Activated T-helper 1 cell treated with anti-CD3 and anti-CD28 coated beads, Interleukin-12 subunit alpha, Interleukin-12 subunit beta, Interleukin-2, Interleukin-4 antibody, amounts not matched to agents 30 ng/mL and 10 ng/mL and 1 ng/mL, durations not matched to agents 14 hours and 24 hours and 36 hours (primary cell): ENCODE data around the gene SP4. TPM values are rescaled to one million over a fixed set of nuclear protein-coding genes. Genes with fewer than 3 reads are reported as not detected.

Experiments
- DNase-seq: peaks from one replicate; pipeline ENCODE4 v3.0.0; 2021; ENCODE audit warnings: low spot score
- H3K27ac Mint-ChIP-seq: one replicate; pipeline ENCODE4 v1.8.0; 2021; ENCODE audit warnings: mild to moderate bottlenecking, mixed read lengths
- H3K27me3 Mint-ChIP-seq: one replicate; pipeline ENCODE4 v1.8.0; 2022; ENCODE audit warnings: mild to moderate bottlenecking, moderate library complexity, mixed read lengths; ENCODE audit not compliant: insufficient read depth
- H3K36me3 Mint-ChIP-seq: one replicate; pipeline ENCODE4 v1.8.0; 2021; ENCODE audit warnings: low read depth, mixed read lengths
- H3K4me1 Mint-ChIP-seq: one replicate; pipeline ENCODE4 v1.8.0; 2021; ENCODE audit warnings: low read depth, mixed read lengths
- H3K4me3 Mint-ChIP-seq: one replicate; pipeline ENCODE4 v1.8.0; 2021; ENCODE audit warnings: mild to moderate bottlenecking, moderate library complexity, mixed read lengths
- H3K9me3 Mint-ChIP-seq: one replicate; pipeline ENCODE4 v1.8.0; 2021; ENCODE audit warnings: mixed read lengths
- intact Hi-C: fragments of 100-400 bp; cut with micrococcal nuclease; formaldehyde crosslinking; loops from one replicate; pipeline ENCODE4 v1.15.1; 2024
- total RNA-seq: library from RNA; stranded (reverse); gene quantifications from 2 replicates; pipeline ENCODE4 v1.2.3, GENCODE V29; 2022

The SP4 gene
- total RNA-seq = 22.8 and 22.9 TPM in 2 replicates

DNA sequence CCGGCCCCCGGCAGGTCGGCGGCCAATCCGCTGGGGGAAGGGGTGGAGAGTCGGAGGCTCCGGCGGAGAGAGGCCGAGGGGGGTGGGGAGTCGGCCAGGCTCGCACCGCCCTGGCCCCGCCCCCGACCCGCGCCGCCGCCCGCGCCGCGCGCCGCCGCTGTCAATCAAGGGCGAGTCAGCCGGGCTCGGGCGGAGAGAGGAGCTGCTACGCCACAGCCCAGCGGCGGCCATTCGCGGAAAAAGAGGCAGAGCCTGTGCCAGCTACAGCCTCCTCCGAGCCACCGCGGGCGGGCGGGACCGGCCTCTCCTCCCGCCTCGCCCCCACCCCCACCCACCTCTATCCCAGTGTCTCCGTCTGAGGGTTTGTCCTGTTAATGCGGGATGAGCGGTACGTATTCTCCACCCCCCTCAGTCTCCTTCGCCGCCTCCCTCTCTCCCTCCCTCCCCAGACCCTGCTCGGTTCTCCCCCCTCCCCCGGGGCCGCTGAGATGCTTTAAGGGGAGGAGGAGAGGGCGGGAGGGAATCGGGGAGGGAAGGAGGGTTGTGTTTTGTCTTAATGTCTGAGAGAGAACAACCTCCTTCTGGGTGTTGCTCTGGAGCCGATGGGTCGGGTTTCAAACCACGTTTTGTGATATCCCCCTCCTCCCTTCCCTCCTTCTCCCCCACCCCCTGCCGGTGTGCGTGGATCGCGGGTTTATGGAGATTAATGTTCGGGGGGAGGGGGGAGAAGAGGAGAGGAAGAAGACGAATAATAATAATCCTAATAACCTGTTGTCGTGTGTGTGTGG is at the start of gene SP4:
SP4 (plus strand) TSS at position 213 of the 788 bp plus-strand sequence; CDS start at position 382, 169 bp downstream.
- DNase-seq = peak; percentile 98
- Mint-ChIP-seq H3K27ac (peak within 1 kb of the TSS; percentile 100), H3K4me3 (peak within 1 kb of the TSS; percentile 100), H3K36me3 (peaks cover 28% of the 10 kb centered on the region), H3K4me1 (peaks cover 67% of the 10 kb centered on the region), H3K9me3 (no peaks in the 10 kb centered on the region), H3K27me3 (no peaks in the 10 kb centered on the region)
- intact Hi-C loops = loop anchor here (1.0 to 10.0 kb wide), 15 partner anchors 15 to 1587 kb away; partner anchors contain the start of gene HYCC1

DNA sequence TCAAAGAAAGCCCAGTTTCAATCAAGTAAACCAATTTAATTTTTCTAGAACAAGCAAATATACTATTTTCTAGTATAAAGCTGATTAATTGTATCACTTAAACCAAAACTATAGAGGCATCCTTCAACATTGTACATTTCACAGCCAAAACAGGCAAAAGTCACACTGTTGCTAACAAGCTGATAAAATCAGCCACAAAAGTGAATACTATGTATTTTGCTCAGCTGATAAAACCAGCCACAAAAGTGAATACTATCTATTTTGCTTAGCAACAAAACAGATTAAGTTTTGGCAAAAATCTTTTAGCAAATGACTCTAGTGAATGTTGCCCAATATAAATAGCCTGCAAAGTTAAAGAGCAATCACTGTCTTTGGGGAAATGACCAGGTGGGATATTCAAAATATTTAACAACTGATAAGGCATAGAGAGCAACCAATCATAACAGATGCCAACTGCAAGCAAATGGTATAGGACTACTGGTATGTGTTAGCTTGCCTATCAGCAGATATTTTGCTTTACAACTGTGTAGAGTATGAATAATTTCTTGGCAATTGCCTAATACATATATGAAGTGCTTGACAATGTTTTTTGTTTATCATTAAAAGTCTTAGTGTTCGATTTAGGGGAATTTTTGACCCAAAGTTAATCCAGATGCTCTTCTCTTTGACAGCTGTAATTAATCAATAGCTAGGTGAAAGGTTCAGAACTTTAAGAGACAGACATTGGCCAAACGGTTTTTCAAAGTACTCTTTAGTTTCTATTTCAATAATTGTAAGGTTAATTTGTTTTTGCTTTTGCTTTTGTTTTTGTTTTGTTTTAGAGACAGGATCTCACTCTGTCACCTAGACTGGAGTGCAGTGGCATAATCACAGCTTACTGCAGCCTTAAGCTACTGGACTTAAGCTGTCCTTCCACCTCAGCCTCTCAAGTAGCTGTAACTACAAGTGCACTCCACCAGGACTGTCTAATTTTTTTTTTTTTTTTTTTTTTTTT is 44.4 kb upstream of the SP4 start:
- Mint-ChIP-seq H3K27me3 (no peaks in the 10 kb centered on the region), H3K4me1 (peaks cover 43% of the 10 kb centered on the region), H3K4me3 (peak overlapping the region; percentile 60), H3K9me3 (peaks cover 11% of the 10 kb centered on the region), H3K27ac (peak overlapping the region; percentile 46), H3K36me3 (peaks cover 6% of the 10 kb centered on the region)
- no peak for DNase-seq
- intact Hi-C loops = loop anchor here (1.0 to 2.0 kb wide), 4 partner anchors 18 to 45 kb away; no protein-coding TSS in a partner anchor

- Mint-ChIP-seq H3K27me3 (no peaks in the 10 kb centered on the region), H3K36me3 (peaks cover 7% of the 10 kb centered on the region), H3K27ac (no peak overlapping the region), H3K4me3 (no peak overlapping the region), H3K9me3 (peaks cover 9% of the 10 kb centered on the region), H3K4me1 (no peaks in the 10 kb centered on the region)
- DNase-seq = no peak
- intact Hi-C loops = no loop called here
These were observed 33.9 kb upstream of the SP4 start for GRCh38 chr7:21393937-21394336.

DNA sequence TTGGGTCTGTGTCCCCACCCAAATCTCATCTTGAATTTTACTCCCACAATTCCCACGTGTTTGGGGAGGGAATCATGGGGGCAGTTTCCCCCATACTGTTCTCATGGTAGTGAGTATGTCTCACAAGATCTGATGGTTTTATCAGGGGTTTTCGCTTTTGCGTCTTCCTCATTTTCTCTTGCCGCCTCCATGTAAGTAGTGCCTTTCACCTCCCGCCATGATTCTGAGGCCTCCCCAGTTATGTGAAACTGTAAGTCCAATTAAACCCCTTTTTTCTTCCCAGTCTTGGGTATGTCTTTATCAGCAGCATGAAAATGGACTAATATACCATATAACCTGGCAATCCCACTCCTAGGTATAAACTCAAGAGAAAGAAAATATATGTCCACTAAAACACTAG is 25.9 kb upstream of the SP4 start:
- intact Hi-C loops = no loop called here
- Mint-ChIP-seq H3K27me3 (peaks cover 1% of the 10 kb centered on the region), H3K9me3 (peaks cover 36% of the 10 kb centered on the region), H3K36me3 (peaks cover 8% of the 10 kb centered on the region), H3K4me1 (no peaks in the 10 kb centered on the region), H3K4me3 (no peak overlapping the region), H3K27ac (no peak overlapping the region)
- no peak for DNase-seq

GRCh38 chr7:21407796-21408480 is 19.9 kb upstream of the SP4 start:
- Mint-ChIP-seq H3K36me3 (peaks cover 18% of the 10 kb centered on the region), H3K4me3 (peak overlapping the region; percentile 3), H3K9me3 (peaks cover 22% of the 10 kb centered on the region), H3K27ac (peak overlapping the region; percentile 24), H3K27me3 (peaks cover 2% of the 10 kb centered on the region), H3K4me1 (peaks cover 45% of the 10 kb centered on the region)
- DNase-seq = no peak
- intact Hi-C loops = no loop called here

GRCh38 chr7:21408481-21408820 is 19.4 kb upstream of the SP4 start:
- no peak overlapping the region for H3K4me3 Mint-ChIP-seq
- no peak for DNase-seq
- peaks cover 21% of the 10 kb centered on the region for H3K9me3 Mint-ChIP-seq
- intact Hi-C loops = no loop called here
- peaks cover 2% of the 10 kb centered on the region for H3K27me3 Mint-ChIP-seq
- peaks cover 18% of the 10 kb centered on the region for H3K36me3 Mint-ChIP-seq
- no peak overlapping the region for H3K27ac Mint-ChIP-seq
- peaks cover 51% of the 10 kb centered on the region for H3K4me1 Mint-ChIP-seq

DNA sequence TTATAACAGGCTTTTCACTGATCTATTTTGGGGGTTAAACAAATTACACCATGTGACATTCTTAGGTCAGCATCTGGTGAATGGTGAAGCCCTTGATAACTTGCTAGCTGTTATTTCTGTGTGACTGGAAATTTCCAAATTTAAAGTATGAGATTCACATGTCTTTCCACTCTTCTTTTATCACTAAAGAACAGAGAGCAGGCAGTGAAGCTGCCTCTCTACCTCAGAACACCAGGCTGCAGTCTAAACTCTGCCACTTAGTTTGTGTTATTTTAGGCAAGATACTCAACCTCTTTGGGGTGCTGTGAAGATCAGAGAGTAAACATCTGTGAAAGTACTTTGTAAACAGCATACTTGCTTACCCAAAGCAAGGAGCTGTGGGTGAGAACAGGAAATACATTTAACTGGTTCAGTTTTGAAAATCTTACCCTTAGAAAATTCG is 15.5 kb upstream of the SP4 start:
- Mint-ChIP-seq H3K27me3 (peaks cover 2% of the 10 kb centered on the region), H3K9me3 (peaks cover 18% of the 10 kb centered on the region), H3K4me3 (peak overlapping the region; percentile 50), H3K27ac (peak overlapping the region; percentile 90), H3K4me1 (peaks cover 70% of the 10 kb centered on the region), H3K36me3 (peaks cover 17% of the 10 kb centered on the region)
- intact Hi-C loops = loop anchor here (2.0 kb wide), 1 partner anchor 14 kb away; no protein-coding TSS in a partner anchor
- DNase-seq = peak; percentile 21

GRCh38 chr7:21412957-21413356 is 14.9 kb upstream of the SP4 start:
- Mint-ChIP-seq H3K27ac (peak overlapping the region; percentile 90), H3K36me3 (peaks cover 16% of the 10 kb centered on the region), H3K4me1 (peaks cover 70% of the 10 kb centered on the region), H3K4me3 (peak overlapping the region; percentile 50), H3K9me3 (peaks cover 18% of the 10 kb centered on the region), H3K27me3 (no peaks in the 10 kb centered on the region)
- intact Hi-C loops = loop anchor here (2.0 kb wide), 1 partner anchor 14 kb away; no protein-coding TSS in a partner anchor
- no peak for DNase-seq

GRCh38 chr7:21413502-21413901 is 14.4 kb upstream of the SP4 start:
- Mint-ChIP-seq H3K27ac (peak overlapping the region; percentile 90), H3K9me3 (peaks cover 13% of the 10 kb centered on the region), H3K4me3 (peak overlapping the region; percentile 50), H3K4me1 (peaks cover 66% of the 10 kb centered on the region), H3K36me3 (peaks cover 12% of the 10 kb centered on the region), H3K27me3 (no peaks in the 10 kb centered on the region)
- no peak for DNase-seq
- intact Hi-C loops = loop anchor here (2.0 kb wide), 1 partner anchor 13 kb away; no protein-coding TSS in a partner anchor

DNA sequence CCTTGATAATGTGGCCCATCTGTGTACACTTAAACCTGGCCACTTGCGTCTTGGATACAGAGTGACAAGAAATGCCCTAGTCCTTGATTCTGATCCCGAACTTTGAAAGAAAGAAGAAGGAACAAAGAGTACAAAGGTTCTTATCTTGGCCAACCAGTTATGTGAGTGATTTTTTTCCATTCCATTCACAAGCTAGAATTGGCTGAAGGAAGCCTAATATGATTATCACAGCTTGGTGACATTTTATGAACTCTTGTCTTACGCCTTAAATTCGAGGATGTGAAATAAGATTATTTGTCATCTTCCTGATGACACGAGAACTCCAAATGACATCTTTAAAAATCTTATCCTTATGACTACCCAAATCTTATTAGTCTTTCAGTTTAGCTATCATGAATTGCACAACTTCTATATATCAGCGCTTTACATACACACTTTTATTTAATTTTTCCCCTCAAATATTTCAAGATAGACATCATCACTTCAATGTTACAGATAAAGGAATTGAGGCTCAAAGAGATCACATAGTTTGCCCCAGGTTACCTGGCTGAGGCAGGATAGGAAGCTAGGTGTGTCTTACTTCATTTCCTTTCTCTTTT is 13.0 kb upstream of the SP4 start:
- peaks cover 12% of the 10 kb centered on the region for H3K36me3 Mint-ChIP-seq
- no peak overlapping the region for H3K4me3 Mint-ChIP-seq
- no peak for DNase-seq
- intact Hi-C loops = no loop called here
- peak overlapping the region; percentile 6 for H3K27ac Mint-ChIP-seq
- peaks cover 60% of the 10 kb centered on the region for H3K4me1 Mint-ChIP-seq
- peaks cover 9% of the 10 kb centered on the region for H3K9me3 Mint-ChIP-seq
- no peaks in the 10 kb centered on the region for H3K27me3 Mint-ChIP-seq

DNA sequence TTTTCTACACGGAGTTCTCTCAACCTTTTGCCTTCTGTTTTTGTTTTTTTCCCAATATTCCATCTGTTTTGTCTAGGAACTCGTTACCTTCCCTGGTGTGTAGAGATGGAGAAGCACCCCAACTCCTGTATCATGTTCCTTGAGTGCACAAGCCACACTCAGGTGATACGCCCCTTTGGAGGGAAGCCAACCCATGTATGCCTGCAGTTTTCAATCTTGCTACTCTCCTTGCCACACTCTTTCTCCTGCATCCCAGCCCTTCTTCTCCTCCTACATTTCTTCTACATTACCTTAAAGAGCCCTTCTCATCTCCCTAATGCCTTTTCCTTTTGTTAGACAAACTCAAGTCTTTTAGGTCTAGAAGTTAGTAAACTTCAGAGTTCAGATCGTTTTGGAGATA is 10.2 kb upstream of the SP4 start:
- intact Hi-C loops = no loop called here
- DNase-seq = no peak
- H3K36me3 Mint-ChIP-seq = peaks cover 8% of the 10 kb centered on the region

DNA sequence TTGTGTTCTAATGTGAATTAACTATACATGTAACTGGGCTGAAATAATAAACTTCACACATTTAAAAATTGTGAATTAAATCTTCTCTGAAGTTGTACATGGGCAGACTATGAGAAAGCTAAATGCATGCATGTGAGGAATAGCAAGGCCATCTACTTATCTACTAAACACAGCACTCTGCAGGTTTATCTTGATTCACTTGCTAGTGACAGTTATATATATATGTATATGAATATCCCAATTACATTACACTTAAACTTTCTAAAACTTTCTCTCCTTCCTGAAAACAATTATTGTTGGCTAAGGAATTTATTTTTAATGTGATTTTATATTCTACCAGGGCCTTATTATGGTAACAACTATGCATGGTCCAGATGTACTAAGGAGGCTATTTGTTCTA is 5.1 kb upstream of the SP4 start:
- no peak overlapping the region for H3K27ac Mint-ChIP-seq
- H3K4me3 Mint-ChIP-seq = no peak overlapping the region
- intact Hi-C loops = loop anchor here (10.0 kb wide), 2 partner anchors 342 to 1252 kb away; no protein-coding TSS in a partner anchor
- H3K4me1 Mint-ChIP-seq = peaks cover 31% of the 10 kb centered on the region
- H3K9me3 Mint-ChIP-seq = peaks cover 2% of the 10 kb centered on the region
- DNase-seq = no peak
- H3K36me3 Mint-ChIP-seq = peaks cover 5% of the 10 kb centered on the region
- no peaks in the 10 kb centered on the region for H3K27me3 Mint-ChIP-seq

More for the DNA sequence above, 10.2 kb upstream of the SP4 start:
- no peak overlapping the region for H3K27ac Mint-ChIP-seq
- peaks cover 39% of the 10 kb centered on the region for H3K4me1 Mint-ChIP-seq
- H3K27me3 Mint-ChIP-seq = no peaks in the 10 kb centered on the region
- no peak overlapping the region for H3K4me3 Mint-ChIP-seq
- H3K9me3 Mint-ChIP-seq = peaks cover 9% of the 10 kb centered on the region
